ENCODE measurements around the gene TNFRSF13B.
A peak's percentile ranks its signal among the peaks of the same experiment; 100 is the strongest.
"Not testable (repeated sequence)": the region's sequence is repeated elsewhere in the genome, so short reads cannot be mapped to it uniquely, and the experiment has no call there.

Gene TNFRSF13B

GRCh38 chr17:17004997-17005614 is 33.2 kb upstream of the TNFRSF13B start:
- not testable (repeated sequence) for DNase-seq (ENCODE audit: low read depth)

- no peak for DNase-seq (ENCODE audit: low read depth)
These were observed 32.5 kb upstream of the TNFRSF13B start for GRCh38 chr17:17004251-17004996.

GRCh38 chr17:17002731-17003715 is 31.1 kb upstream of the TNFRSF13B start:
- not testable (repeated sequence) for DNase-seq (ENCODE audit: low read depth)

GRCh38 chr17:17001874-17002520 is 30.1 kb upstream of the TNFRSF13B start:
- no peak for DNase-seq (ENCODE audit: low read depth)

GRCh38 chr17:17001076-17001777 is 29.3 kb upstream of the TNFRSF13B start:
- no peak for DNase-seq (ENCODE audit: low read depth)

- DNase-seq (ENCODE audit: low read depth), result no peak
These were observed 28.2 kb upstream of the TNFRSF13B start for GRCh38 chr17:16999931-17000625.

GRCh38 chr17:16997514-16998429 is 25.9 kb upstream of the TNFRSF13B start:
- no peak for DNase-seq (ENCODE audit: low read depth)

GRCh38 chr17:16996726-16997125 is 24.8 kb upstream of the TNFRSF13B start:
- DNase-seq (ENCODE audit: low read depth), result not testable (repeated sequence)

- no peak for DNase-seq (ENCODE audit: low read depth)
These were observed 24.0 kb upstream of the TNFRSF13B start for GRCh38 chr17:16995930-16996329.

- no peak for DNase-seq (ENCODE audit: low read depth)
These were observed 22.7 kb upstream of the TNFRSF13B start for GRCh38 chr17:16994631-16995030.

- DNase-seq (ENCODE audit: low read depth), result no peak
These were observed 19.6 kb upstream of the TNFRSF13B start for GRCh38 chr17:16991349-16992009.

GRCh38 chr17:16989953-16990860 is 18.3 kb upstream of the TNFRSF13B start:
- peak; percentile 42 for DNase-seq (ENCODE audit: low read depth)

GRCh38 chr17:16989230-16989952 is 17.5 kb upstream of the TNFRSF13B start:
- DNase-seq (ENCODE audit: low read depth), result no peak

- DNase-seq (ENCODE audit: low read depth), result no peak
These were observed 16.9 kb upstream of the TNFRSF13B start for GRCh38 chr17:16988749-16989229.

- DNase-seq (ENCODE audit: low read depth), result peak; percentile 52
These were observed 16.1 kb upstream of the TNFRSF13B start for GRCh38 chr17:16987830-16988601.
